CD4-positive, alpha-beta T cell treated with Interleukin-15 for 4 hours (primary cell): Measurements from ENCODE around the gene RGS3.
"Not testable (repeated sequence)": the region's sequence is repeated elsewhere in the genome, so short reads cannot be mapped to it uniquely, and the experiment has no call there.

Source experiments
- DNase-seq: peaks from one replicate; pipeline ENCODE4 v3.0.0-alpha.2; 2020; ENCODE audit warnings: low spot score

Gene RGS3

GRCh38 chr9:113488490-113488889, 25.0 kb downstream of the RGS3 start:
- no peak for DNase-seq

- not testable (repeated sequence) for DNase-seq
Measured at GRCh38 chr9:113491147-113491546, 27.6 kb downstream of the RGS3 start.

- DNase-seq, result no peak
Measured at GRCh38 chr9:113492343-113493202, 29.0 kb downstream of the RGS3 start.

GRCh38 chr9:113493203-113493520, 29.6 kb downstream of the RGS3 start:
- DNase-seq, result no peak

GRCh38 chr9:113495526-113495925, 32.0 kb downstream of the RGS3 start:
- DNase-seq, result no peak

GRCh38 chr9:113497051-113497450, 33.5 kb downstream of the RGS3 start:
- no peak for DNase-seq

GRCh38 chr9:113499153-113499875, 35.8 kb downstream of the RGS3 start:
- DNase-seq, result no peak

- no peak for DNase-seq
Measured at GRCh38 chr9:113499876-113500497, 36.5 kb downstream of the RGS3 start.

GRCh38 chr9:113501129-113501686, 37.7 kb downstream of the RGS3 start:
- DNase-seq, result no peak

GRCh38 chr9:113501852-113502251, 38.3 kb downstream of the RGS3 start:
- DNase-seq, result no peak

GRCh38 chr9:113502427-113503034, 39.0 kb downstream of the RGS3 start:
- no peak for DNase-seq

- DNase-seq, result no peak
Measured at GRCh38 chr9:113503131-113503541, 39.6 kb downstream of the RGS3 start.

- no peak for DNase-seq
Measured at GRCh38 chr9:113503613-113504211, 40.2 kb downstream of the RGS3 start.

GRCh38 chr9:113504725-113505590, 41.4 kb downstream of the RGS3 start:
- DNase-seq, result no peak

- DNase-seq, result no peak
Measured at GRCh38 chr9:113506090-113506589, 42.6 kb downstream of the RGS3 start.

- DNase-seq, result no peak
Measured at GRCh38 chr9:113507256-113507655, 43.7 kb downstream of the RGS3 start.

- no peak for DNase-seq
Measured at GRCh38 chr9:113508111-113508749, 44.7 kb downstream of the RGS3 start.

GRCh38 chr9:113509463-113509862, 45.9 kb downstream of the RGS3 start:
- DNase-seq, result no peak

GRCh38 chr9:113511047-113511521, 47.6 kb downstream of the RGS3 start:
- DNase-seq, result no peak
